Immature natural killer cell (primary cell): ENCODE data around the gene CR1L. TPM values are rescaled to one million over a fixed set of nuclear protein-coding genes. Genes with fewer than 3 reads are reported as not detected.
"Not testable (repeated sequence)": the region's sequence is repeated elsewhere in the genome, so short reads cannot be mapped to it uniquely, and the experiment has no call there.

Experiments used
- DNase-seq, 3 donors: peaks; one replicate each; pipeline ENCODE4 v3.0.0; 2022; ENCODE audit warnings: mixed read lengths in 1 of 3
- H3K27ac Mint-ChIP-seq, 6 donors: one replicate each; pipeline ENCODE4 v1.8.0; 2020; ENCODE audit warnings: mixed read lengths in 6 of 6, mild to moderate bottlenecking in 5 of 6, inconsistent platforms in 4 of 6, moderate library complexity in 3 of 6
- H3K27me3 Mint-ChIP-seq, 3 donors: one replicate each; pipeline ENCODE4 v1.8.0; 2020 to 2021; ENCODE audit warnings: low read depth in 3 of 3, mild to moderate bottlenecking in 3 of 3, mixed read lengths in 3 of 3, moderate library complexity in 3 of 3, inconsistent platforms in 1 of 3
- H3K36me3 Mint-ChIP-seq, 3 donors: one replicate each; pipeline ENCODE4 v1.8.0; 2020; ENCODE audit warnings: mixed read lengths in 3 of 3, inconsistent platforms in 2 of 3, mild to moderate bottlenecking in 2 of 3
- H3K4me1 Mint-ChIP-seq, 2 donors: one replicate each; pipeline ENCODE4 v1.8.0; 2020; ENCODE audit warnings: inconsistent platforms in 2 of 2, mild to moderate bottlenecking in 2 of 2, mixed read lengths in 2 of 2, moderate library complexity in 1 of 2
- H3K4me3 Mint-ChIP-seq, 5 donors: one replicate each; pipeline ENCODE4 v1.8.0; 2020; ENCODE audit warnings: mild to moderate bottlenecking in 5 of 5, mixed read lengths in 5 of 5, inconsistent platforms in 3 of 5, moderate library complexity in 3 of 5
- H3K9me3 Mint-ChIP-seq, 6 donors: one replicate each; pipeline ENCODE4 v1.8.0; 2020; ENCODE audit warnings: mild to moderate bottlenecking in 6 of 6, mixed read lengths in 6 of 6, inconsistent platforms in 4 of 6, moderate library complexity in 3 of 6
- polyA plus RNA-seq, 3 donors: library from polyadenylated mRNA; unstranded; fragments of 300-500 nt; fragmentation: Illumina TruSeq; gene quantifications; one replicate each; pipeline ENCODE4 v1.2.3, GENCODE V29; 2021

Gene CR1L
- polyA plus RNA-seq, 3 donors from 2014 or later, result 0.60 TPM; not detected in 2

- not testable (repeated sequence) for H3K27ac Mint-ChIP-seq, H3K27me3 Mint-ChIP-seq, DNase-seq, H3K9me3 Mint-ChIP-seq, H3K4me3 Mint-ChIP-seq
- peaks cover 28 to 53% (median 41%) of the 10 kb centered on the region in 3 donors for H3K36me3 Mint-ChIP-seq
- H3K4me1 Mint-ChIP-seq, result peaks cover 29 to 42% of the 10 kb centered on the region in 2 donors
These were observed 125.6 kb downstream of the CR1L start for GRCh38 chr1:207770514-207770913.

Other genes starting within 250 kb of the CR1L start
- gene CR2, start 190.8 kb upstream of the CR1L start, polyA plus RNA-seq, result not detected
- under 1 TPM in 2 of 3 donors, not detected in 1; 0.32 to 0.39 TPM for gene CR1, start 149.0 kb upstream of the CR1L start, polyA plus RNA-seq
- gene CD46, start 106.9 kb downstream of the CR1L start, polyA plus RNA-seq, result 10 to 100 TPM; 78.9 to 92.3 (median 86.7) TPM